GM19351 (cell line): ENCODE results near the gene BGLAP.
A peak's percentile ranks its signal among the peaks of the same experiment; 100 is the strongest.

Source experiments
- ATAC-seq: cut with Tn5 transposase; IDR thresholded peaks from one replicate; pipeline ENCODE4 v1.9.1; 2021; ENCODE audit warnings: mild to moderate bottlenecking, moderate library complexity; ENCODE audit not compliant: unreplicated experiment

Gene BGLAP

DNA sequence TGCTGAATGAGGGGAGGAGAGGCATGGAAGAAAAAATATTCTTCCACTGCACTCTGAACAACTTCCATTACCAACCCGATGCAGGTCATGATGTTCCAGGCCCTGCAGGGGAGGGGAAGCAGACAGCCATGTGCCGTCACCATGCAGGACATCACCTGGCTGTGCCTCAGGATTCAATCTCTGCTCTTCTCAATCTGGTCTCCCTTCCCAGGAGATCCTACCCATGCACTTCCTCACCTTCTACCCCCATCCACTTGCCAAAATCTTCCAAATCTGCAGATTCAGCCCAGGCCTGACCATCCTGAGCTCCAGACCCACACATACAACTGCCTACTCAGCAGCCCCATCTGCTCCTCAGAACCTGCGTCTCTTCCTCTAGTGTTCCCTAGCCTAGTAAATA, 11.7 kb downstream of the BGLAP start:
- no peak for ATAC-seq

DNA sequence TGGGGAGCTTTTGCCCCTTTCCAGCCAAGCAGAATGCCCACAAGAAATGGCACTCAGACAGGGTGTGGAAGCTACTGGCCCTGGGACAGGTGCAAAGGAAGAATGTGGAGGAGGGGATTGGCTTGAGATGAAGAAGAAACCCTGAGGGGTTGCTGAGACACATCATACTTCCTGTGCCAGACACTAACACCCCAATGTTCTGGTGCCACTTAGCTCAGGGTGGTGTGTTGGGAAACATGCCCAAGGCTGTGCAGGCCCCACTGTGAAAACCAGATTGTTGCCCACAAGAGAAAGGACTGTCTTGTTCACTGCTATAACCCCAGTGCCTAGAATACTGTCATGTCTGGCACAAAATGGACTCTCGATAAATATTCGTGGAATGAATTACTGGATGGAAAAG, 15.7 kb downstream of the BGLAP start:
- ATAC-seq, result no peak

- no peak for ATAC-seq
Measured at GRCh38 chr1:156258859-156259258, 16.9 kb downstream of the BGLAP start.

- ATAC-seq, result no peak
Measured at GRCh38 chr1:156259805-156260204, 17.8 kb downstream of the BGLAP start.

GRCh38 chr1:156260896-156261295, 18.9 kb downstream of the BGLAP start:
- no peak for ATAC-seq

DNA sequence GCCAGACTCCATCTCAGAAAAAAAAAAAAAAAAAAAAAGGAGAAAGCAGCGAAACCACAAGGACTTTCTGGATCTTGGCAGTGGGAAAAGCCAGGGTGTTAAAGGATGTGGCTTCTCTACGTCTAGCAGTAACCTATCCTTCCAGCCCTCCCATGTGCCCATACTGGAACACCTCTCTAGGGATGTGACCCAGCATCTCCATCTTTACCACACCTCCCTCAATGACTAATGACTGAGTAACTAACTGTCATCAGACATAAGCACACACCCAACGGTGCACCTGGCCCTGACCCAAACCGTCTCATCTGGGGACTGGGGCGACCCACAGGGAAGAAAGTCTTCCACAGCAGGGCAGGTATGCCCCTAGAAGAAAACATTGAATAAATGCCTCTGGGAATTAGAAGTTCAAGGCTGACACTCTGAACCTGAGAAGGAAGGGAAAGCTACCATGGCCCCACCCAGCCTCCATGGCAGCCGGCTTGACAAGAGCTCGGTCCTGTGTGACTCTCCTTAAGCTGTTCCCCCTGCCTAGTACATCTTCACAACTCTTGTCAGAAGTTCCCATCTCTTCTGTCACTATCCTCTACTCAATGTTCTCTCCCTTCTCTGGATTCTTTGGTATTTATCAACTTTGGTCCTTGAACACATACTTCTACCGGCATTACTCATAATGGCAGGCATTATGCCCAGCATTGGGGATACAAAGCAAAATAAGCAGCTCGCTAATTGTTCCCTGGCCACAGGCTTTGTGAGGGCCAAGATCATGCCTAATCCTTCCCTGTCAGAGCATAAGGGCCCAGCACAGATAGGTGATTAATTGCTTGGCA, 20.7 kb downstream of the BGLAP start:
- ATAC-seq, result no peak

- no peak for ATAC-seq
Measured at GRCh38 chr1:156263288-156263655, 21.3 kb downstream of the BGLAP start.

DNA sequence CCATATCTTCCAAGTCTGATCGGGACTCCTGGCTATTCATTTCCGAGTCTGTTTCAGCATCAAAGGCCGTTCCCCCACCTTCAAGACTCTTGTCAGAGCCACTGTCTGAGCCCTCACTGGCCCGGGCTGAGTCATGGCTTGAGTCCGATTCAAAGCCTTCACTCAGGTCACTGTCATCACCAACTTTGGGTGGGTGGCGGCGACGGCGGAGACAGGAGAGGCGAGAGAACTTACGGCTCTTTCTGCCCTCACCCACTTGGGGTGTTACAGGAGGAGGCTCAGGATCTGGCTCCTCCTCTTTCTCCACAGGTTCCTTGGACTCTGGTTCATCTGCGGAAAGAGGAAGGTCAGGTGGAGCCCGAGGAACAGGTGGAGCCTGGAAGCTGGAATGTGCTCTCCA, 24.1 kb downstream of the BGLAP start:
- no peak for ATAC-seq

DNA sequence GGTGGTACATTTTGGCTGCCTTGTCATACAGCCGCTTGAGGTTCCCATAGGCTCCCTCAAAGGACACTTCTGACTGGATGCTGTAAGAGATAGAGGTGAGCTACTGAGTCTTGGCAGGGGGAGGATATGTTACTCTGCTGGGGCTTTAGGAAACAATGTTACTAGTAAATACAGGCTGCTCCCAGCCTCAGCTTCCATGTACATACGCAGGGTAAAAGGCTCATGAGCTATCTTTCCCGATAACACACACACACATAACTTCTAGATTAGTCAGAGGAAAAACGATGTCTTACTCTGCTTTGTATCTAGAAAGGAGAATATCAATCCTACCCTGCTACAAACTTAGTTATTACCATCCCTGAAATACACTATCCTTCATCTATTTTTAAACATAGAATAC, 26.4 kb downstream of the BGLAP start:
- ATAC-seq, result no peak

- no peak for ATAC-seq
Measured at GRCh38 chr1:156270314-156270713, 28.3 kb downstream of the BGLAP start.

DNA sequence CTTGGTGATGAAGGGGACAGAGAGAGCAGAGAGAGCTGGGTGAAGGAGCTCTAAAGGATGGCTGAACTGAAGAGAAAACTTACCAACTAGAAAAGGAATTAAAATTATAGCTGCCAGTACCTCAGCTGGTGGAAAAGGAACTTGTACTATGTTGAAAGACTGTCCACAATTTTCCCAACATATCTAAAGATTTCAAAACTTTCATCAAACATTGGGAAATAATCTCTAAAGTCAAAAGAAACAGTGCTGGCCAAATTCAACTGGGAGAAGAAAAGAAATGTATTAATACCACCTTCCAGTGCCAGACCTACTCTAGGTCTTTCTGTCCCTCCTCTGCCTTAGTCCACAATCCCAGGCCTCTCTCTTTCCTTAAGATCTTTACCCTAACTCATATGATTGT, 34.5 kb downstream of the BGLAP start:
- ATAC-seq, result no peak

- ATAC-seq, result no peak
Measured at GRCh38 chr1:156276966-156277381, 35.0 kb downstream of the BGLAP start.

DNA sequence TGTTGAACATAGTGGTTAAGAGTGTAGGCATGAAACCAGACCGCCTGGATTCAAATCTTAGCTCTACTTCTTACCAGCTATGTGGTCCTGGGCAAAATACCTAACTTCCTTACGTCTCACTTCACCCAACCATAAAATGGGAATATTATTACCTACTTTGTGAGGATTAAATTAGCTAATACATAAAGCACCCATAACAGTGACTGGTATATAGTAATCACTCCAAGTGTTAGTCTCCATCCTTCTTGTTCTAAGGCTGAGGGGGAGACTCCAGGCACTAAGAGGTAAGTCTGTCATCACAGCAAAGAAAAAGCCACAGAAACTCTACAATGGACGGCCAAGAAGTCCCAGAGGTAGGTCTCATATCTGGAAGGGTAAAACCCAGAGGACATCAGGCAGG, 37.9 kb downstream of the BGLAP start:
- ATAC-seq, result no peak

DNA sequence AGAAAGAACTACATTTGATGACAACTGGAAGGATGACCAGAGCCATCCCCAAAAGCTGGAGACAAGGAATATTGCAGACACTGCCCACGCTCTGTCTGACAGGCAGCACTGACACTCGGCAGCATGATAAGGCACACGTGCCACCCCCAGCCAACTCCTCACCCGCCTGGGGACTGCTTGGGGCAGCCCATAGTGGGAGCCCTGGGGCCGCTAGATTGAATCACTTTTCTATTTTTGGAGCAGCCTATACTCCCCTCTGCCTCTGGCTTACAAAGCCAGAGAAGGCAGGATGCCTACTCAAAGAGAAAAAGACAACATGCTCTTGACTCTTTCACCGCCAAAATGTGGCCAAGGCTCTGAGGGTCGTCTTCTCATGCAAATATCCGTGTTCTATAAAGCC, 39.3 kb downstream of the BGLAP start:
- ATAC-seq, result peak; percentile 55

GRCh38 chr1:156281693-156282478, 39.9 kb downstream of the BGLAP start:
- ATAC-seq, result peak; percentile 3

DNA sequence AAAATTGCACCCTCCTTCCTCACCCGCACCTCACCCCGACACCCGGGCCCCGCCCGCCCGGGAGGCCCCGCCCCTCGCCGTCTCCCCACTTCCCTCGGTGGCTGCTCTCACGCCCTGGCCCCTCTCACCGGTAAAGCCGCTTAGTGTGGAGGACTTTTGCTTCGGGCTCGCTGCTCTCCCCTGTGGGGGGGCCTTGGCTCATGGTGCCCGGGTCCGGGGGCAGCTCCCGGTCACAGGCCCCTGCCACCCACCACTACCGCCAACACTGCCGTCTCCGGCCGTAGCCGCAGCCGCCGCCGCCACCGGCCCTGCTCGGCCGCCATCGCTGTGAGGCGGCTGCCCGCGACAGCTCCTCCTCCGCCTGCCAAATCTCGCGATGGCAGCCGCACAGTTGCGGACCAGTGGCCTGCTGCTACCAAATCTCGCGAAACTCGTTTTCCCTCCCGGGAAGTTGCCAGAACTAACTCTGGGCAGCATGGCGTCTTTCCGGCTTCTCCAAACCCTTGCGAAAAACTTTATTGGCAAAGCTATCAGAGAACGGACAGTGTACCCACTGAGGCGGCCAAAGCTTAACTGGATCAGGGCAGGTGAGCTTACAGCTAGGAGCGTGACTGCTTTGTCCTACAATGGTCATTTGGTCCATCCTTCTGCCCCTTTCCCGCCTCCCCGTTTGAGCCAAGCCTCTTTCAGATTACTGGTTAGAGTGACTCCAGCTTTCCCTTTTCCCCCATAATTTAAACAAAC, 40.7 kb downstream of the BGLAP start, which contains the start of gene SMG5:
Gene SMG5 (minus strand): TSS at position 347 of the 744 bp plus-strand sequence. CDS start 145 bp downstream, at position 202.
- ATAC-seq, result peak; percentile 78

DNA sequence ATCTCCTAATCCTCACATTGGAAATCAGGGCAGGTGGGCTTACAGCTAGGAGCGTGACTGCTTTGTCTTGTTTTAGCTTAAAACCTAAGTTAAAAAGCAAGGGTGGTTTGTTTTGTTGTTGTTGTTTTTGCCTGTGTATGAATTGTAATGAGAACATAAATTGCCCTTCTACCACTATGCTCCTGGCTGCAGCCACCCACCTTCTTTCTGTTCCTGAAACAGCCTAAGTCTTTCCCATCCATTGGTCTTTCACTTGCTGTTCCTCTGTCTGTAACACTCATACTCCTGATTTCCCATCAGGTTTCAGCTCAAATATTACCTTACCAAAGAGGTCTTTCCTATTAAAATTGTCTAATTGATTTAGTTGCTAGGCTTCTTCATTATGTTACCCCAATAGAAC, 41.5 kb downstream of the BGLAP start:
- ATAC-seq, result no peak

DNA sequence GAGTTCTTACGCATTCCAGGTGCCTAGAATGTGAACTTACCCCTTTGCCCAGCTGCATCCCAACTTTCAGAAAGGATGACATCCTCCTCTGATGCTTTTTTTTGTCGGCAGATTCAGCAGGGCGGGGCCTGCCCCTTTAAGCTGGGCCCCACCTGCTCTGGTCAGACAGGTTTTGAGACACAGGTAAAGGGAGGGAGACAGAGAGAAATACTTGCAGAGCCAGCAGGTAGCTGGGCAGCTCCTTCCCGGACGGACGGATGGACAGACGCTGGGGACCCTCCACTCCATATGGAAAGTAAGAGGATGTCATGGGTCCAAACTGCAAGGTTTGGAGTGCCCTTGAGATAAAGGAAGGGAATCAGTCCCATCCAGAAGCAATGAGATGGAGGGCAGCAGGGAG, 42.1 kb downstream of the BGLAP start, which contains the start of gene TMEM79:
Gene TMEM79 (plus strand): TSS at position 214 of the 400 bp plus-strand sequence. CDS start 902 bp downstream, outside the sequence.
- no peak for ATAC-seq

- ATAC-seq, result no peak
Measured at GRCh38 chr1:156284757-156285156, 42.8 kb downstream of the BGLAP start.

- no peak for ATAC-seq
Measured at GRCh38 chr1:156285437-156285836, 43.5 kb downstream of the BGLAP start.

GRCh38 chr1:156286061-156286460, 44.1 kb downstream of the BGLAP start:
- no peak for ATAC-seq
